ENCODE results near the gene TPCN1. TPM values are rescaled to one million over a fixed set of nuclear protein-coding genes. Genes with fewer than 3 reads are reported as not detected.

The TPCN1 gene
- total and polyA plus RNA-seq, 2 donors (not counting 1 experiment from before 2014, with no cell fraction given) = 17.2 to 17.8 TPM

- H2AFZ ChIP-seq (ENCODE audit: low read length) = no peak overlapping the region
- no peak for TF ChIP-seq EZH2 (IDR thresholded peaks at IDR 0.05; ENCODE audit: low read length, missing control alignments)
- H3K4me3 ChIP-seq (replicated peaks in 1 of 4; ENCODE audit: control extremely low read depth in 1 of 4, insufficient read depth in 1 of 4, low read depth in 3 of 4, low read length in 4 of 4) = no peak overlapping the region
- H3K27me3 ChIP-seq (ENCODE audit: control insufficient read depth, insufficient read depth, low read length) = no peaks in the 10 kb centered on the region
- H3K9ac ChIP-seq (ENCODE audit: insufficient read depth, low read length) = no peak overlapping the region
- H4K20me1 ChIP-seq (ENCODE audit: control insufficient read depth, extremely low read depth, insufficient read depth, low read length) = no peaks in the 10 kb centered on the region
- no peak for DNase-seq (ENCODE audit: low read depth in 2 of 2)
- no peak overlapping the region for H3K27ac ChIP-seq (ENCODE audit: insufficient read depth, low read length)
- H3K4me1 ChIP-seq (ENCODE audit: control insufficient read depth, extremely low read depth, insufficient read depth, low read length) = peaks cover 10% of the 10 kb centered on the region
- H3K4me2 ChIP-seq (ENCODE audit: extremely low read depth, insufficient read depth, low read length) = no peak overlapping the region
- H3K9me3 ChIP-seq (ENCODE audit: control insufficient read depth, insufficient read depth, low read depth, low read length) = no peaks in the 10 kb centered on the region
- H3K79me2 ChIP-seq (ENCODE audit: control insufficient read depth, insufficient read depth, low read length) = no peaks in the 10 kb centered on the region
- H3K36me3 ChIP-seq (ENCODE audit: control insufficient read depth, insufficient read depth, low read length) = no peaks in the 10 kb centered on the region
Measured at GRCh38 chr12:113216027-113216426, 5.2 kb upstream of the TPCN1 start.

GRCh38 chr12:113220593-113221180, 577 bp upstream of the TPCN1 start:
- Histone ChIP-seq H3K4me1 (ENCODE audit: control insufficient read depth, extremely low read depth, insufficient read depth, low read length) (peaks cover 13% of the 10 kb centered on the region), H3K4me2 (ENCODE audit: extremely low read depth, insufficient read depth, low read length) (peak overlapping the region; percentile 99), H2AFZ (ENCODE audit: low read length) (peak overlapping the region; percentile 60), H4K20me1 (ENCODE audit: control insufficient read depth, extremely low read depth, insufficient read depth, low read length) (no peaks in the 10 kb centered on the region), H3K9me3 (ENCODE audit: control insufficient read depth, insufficient read depth, low read depth, low read length) (no peaks in the 10 kb centered on the region), H3K4me3 (replicated peaks in 1 of 4; ENCODE audit: control extremely low read depth in 1 of 4, insufficient read depth in 1 of 4, low read depth in 3 of 4, low read length in 4 of 4) (peak overlapping the region; percentile 41 to 77 (median 60)), H3K36me3 (ENCODE audit: control insufficient read depth, insufficient read depth, low read length) (no peaks in the 10 kb centered on the region), H3K27me3 (ENCODE audit: control insufficient read depth, insufficient read depth, low read length) (no peaks in the 10 kb centered on the region), H3K9ac (ENCODE audit: insufficient read depth, low read length) (peak overlapping the region; percentile 43), H3K27ac (ENCODE audit: insufficient read depth, low read length) (peak overlapping the region; percentile 72), H3K79me2 (ENCODE audit: control insufficient read depth, insufficient read depth, low read length) (peaks cover 3% of the 10 kb centered on the region)
- TF ChIP-seq CTCF (conservative IDR thresholded peaks at IDR 0.05 in 1 of 2, IDR thresholded peaks at IDR 0.05 in 1 of 2; ENCODE audit: low read depth in 1 of 2, low read length in 2 of 2) (no peak), EZH2 (IDR thresholded peaks at IDR 0.05; ENCODE audit: low read length, missing control alignments) (no peak)
- no peak for DNase-seq (ENCODE audit: low read depth in 2 of 2)

- Histone ChIP-seq H3K4me3 (replicated peaks in 1 of 4; ENCODE audit: control extremely low read depth in 1 of 4, insufficient read depth in 1 of 4, low read depth in 3 of 4, low read length in 4 of 4) (peak overlapping the region; percentile 56 to 82 (median 73)), H2AFZ (ENCODE audit: low read length) (peak overlapping the region; percentile 6), H4K20me1 (ENCODE audit: control insufficient read depth, extremely low read depth, insufficient read depth, low read length) (no peaks in the 10 kb centered on the region), H3K79me2 (ENCODE audit: control insufficient read depth, insufficient read depth, low read length) (peaks cover 3% of the 10 kb centered on the region), H3K9me3 (ENCODE audit: control insufficient read depth, insufficient read depth, low read depth, low read length) (no peaks in the 10 kb centered on the region), H3K36me3 (ENCODE audit: control insufficient read depth, insufficient read depth, low read length) (peaks cover 2% of the 10 kb centered on the region), H3K9ac (ENCODE audit: insufficient read depth, low read length) (peak overlapping the region; percentile 74), H3K4me2 (ENCODE audit: extremely low read depth, insufficient read depth, low read length) (peak overlapping the region; percentile 93), H3K27me3 (ENCODE audit: control insufficient read depth, insufficient read depth, low read length) (no peaks in the 10 kb centered on the region), H3K4me1 (ENCODE audit: control insufficient read depth, extremely low read depth, insufficient read depth, low read length) (peaks cover 13% of the 10 kb centered on the region), H3K27ac (ENCODE audit: insufficient read depth, low read length) (peak overlapping the region; percentile 68)
- TF ChIP-seq EZH2 (IDR thresholded peaks at IDR 0.05; ENCODE audit: low read length, missing control alignments) (no peak), CTCF (conservative IDR thresholded peaks at IDR 0.05 in 1 of 2, IDR thresholded peaks at IDR 0.05 in 1 of 2; ENCODE audit: low read depth in 1 of 2, low read length in 2 of 2) (no peak)
- no peak for DNase-seq (ENCODE audit: low read depth in 2 of 2)
Measured at GRCh38 chr12:113221997-113222729, 899 bp downstream of the TPCN1 start.
